Inflammatory macrophage treated with lipopolysaccharide for 4 hours (primary cell): ENCODE data around the gene TNPO3.
"Not testable (repeated sequence)": the region's sequence is repeated elsewhere in the genome, so short reads cannot be mapped to it uniquely, and the experiment has no call there.

Experiments used
- DNase-seq: peaks from one replicate; pipeline ENCODE4 v3.0.0-alpha.2; 2020

TNPO3 gene

DNA sequence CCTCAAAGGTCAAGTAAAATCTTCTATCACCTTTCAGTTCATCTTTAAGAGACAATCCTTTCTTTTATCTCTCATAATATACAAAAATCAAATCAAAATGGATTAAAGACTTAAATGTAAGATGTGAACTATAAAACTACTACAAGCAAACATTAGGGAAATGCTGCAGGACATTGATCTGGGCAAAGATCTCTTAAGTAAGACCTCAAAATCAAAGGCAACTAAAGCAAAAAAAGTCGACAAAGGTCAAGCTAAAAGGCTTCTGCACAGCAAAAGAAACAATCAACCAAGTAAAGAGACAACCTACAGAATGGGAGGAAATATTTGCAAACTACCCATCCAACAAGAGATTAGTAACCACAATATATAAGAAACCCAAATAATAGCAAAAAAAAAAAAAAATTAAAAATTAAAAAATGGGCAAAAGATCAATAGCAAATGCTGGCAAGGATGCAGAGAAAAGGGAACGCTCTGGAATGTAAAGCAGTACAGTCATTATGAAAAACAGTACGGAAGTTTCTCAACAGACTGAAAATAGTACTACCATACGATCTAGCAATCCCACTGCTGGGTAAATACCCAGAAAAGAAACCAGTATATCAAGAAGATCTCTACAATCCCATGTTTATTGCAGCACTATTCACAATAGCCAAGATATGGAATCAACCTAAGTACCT lies 41.7 kb downstream of the TNPO3 start:
- DNase-seq = peak; percentile 78

DNA sequence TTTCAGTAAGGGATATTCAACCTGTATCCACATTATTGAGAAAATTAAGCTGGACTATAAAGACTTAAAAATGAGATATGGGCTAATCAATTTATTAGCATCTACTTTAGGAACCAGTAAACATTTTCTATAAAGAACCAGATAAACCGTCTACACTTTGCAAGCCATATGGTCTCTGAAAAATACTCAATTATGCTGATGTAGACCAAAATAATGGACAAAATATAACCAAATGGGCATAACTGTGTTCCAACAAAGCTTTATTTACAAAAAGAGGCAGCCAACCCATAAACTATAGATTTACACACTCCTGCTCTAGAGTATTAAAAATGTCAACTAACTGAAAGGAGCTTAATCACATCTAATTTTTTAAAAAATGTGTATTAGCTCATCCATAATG lies 42.3 kb downstream of the TNPO3 start:
- no peak for DNase-seq

DNA sequence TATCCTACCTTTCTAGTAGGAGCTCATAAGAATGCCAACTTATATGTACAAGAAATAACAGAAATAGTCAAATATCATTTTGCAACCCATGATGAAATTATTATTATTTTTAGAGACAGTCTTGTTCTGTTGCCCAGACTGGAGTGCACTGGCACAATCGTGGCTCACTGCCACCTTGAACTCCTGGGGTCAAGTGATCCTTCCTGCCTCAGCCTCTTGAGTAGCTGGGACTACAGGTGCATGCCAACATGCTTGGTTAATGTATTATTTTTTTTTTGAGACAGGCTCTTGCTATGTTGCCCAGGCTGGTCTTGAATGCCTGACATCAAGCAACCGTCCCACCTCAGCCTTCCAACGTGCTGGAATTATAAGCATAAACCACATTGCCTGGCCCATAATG lies 44.8 kb downstream of the TNPO3 start:
- DNase-seq = no peak

DNA sequence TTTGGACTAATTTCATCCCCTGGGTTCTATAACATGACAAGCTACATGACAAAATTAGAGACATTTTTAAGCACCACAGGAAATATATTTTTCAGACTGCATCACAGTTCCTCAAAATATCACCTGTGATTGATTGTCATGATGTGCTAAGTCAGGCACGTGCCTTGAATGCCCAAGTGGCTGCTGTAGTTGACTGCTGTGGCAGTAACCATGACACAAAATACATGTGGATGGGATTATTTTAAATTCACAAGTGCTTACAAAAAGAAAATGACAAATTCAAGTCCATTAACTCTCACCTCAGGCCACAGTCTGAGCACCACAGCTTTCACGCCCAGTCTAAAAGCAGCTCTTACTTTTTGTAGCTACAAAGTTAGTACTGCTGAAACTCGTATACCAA lies 45.5 kb downstream of the TNPO3 start:
- DNase-seq = no peak

DNA sequence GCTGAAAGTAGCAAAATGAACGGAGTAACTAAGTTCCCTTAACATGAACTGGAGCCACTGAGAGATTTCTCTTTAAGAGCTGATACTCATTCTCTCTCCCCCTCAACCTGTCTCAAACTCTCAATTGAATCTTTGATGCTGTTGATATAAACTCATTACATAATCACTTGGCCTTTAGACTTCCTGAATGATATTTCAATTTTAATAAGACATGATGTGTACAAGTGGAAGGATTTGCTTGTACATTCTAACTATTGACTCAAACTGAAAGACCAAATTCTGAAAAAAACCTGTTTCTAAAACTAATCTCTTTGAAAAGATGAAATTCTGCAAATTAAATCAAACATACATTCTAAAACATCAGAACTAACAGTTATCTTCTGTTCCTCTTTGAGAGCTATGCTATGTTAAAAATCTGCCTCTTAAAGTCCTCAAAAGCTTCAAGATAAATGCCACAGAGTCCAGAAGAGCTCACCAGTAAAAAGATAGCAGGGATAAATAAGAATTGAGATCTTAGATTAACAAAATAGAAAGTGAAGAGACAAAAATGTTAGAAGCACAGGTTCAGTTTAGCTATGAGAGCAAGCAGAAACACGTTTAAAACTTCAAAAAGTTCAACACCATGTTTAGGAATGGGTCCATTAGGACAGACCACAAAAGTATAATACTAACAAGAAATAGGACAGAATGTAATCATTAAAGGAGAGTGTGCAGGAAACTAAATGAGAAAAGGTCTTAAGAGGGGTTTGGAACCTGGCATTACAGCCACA lies 46.1 kb downstream of the TNPO3 start:
- DNase-seq = peak; percentile 8

DNA sequence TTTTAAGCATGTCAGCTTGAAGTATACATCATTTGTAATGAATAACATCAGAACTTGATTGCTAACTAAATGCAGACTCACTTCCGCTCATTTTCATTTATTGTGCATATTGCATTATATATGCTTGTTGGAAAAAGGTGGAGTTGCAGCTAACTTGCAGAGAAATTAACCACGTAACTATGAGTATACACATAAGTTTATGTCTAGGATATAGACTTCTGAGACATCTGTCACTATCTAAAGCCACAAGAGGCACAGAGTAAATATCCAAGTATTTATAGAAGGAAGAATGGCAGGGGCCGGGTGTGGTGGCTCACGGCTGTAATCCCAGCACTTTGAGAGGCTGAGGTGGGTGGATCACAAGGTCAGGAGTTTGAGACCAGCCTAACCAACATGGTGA lies 47.3 kb downstream of the TNPO3 start:
- DNase-seq = no peak

DNA sequence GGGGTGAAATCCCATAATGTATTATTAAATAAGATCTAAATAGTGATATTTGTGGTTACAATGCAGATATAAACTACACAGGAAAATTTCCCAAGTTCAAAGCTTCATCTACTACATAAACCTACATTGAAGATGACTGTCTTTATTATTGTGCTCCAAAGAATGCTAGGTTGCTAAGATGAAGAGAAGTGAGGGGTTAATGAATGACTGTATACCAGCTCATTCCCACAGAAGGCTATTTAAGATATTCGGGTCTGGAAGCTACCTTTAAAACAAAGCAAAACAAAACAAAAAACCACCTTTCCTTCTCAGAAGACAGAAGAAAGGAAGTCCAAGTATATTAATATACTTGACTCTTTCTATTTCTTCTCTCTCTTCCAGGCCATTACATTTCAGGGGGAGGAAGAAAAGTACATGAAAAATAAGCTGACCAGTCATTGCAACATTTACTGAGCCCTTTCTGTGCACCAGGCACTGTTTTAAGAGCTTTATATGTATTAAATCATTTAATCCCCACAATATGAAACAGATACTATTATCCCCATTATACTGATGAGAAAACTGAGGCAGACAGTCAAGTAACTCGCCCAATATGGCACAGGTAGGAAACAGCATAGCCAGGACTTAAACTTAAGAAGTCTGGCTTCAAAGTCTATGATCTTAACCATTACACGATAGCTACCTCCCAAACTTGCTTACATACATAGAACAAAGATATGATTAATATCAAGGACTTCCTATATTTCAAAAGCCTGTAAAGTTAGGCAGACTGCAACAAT lies 48.1 kb downstream of the TNPO3 start:
- no peak for DNase-seq

DNA sequence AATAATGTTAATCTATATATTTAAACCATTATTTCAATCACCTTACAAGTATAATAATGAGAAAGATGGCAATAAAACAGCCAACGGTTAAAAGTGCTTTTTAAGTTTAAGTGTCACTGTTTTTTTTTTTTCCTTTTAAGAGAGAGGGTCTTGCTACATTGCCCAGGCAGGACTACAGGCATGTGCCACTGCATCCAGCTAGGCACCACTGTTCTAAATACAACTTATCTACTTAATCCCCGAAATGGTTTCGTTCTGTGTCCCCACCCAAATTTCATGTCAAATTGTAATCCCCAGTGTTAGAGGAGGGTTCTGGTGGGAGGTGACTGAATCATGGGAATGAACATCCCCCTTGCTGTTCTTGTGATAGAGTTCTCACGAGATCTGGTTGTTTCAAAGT lies 49.7 kb downstream of the TNPO3 start:
- no peak for DNase-seq

DNA sequence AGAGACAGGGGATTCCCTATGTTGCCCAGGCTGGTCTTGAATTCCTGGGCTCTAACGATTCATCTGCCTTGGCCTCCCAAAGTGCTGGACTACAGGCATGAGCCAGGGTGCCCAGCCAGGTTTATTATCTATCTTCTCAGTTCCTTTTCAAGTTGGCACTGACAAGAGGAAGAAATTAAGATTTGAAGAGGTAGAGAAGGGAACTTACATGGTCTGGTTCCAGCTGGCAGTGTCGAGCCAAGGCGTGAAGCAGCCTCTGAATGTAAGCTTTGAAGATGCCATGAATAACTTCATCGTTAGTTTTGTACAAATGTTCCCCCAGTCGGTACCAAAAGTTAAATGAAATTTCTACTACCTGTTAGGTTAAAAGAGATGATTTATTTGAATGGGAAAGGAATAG lies 57.7 kb downstream of the TNPO3 start:
- DNase-seq = no peak

DNA sequence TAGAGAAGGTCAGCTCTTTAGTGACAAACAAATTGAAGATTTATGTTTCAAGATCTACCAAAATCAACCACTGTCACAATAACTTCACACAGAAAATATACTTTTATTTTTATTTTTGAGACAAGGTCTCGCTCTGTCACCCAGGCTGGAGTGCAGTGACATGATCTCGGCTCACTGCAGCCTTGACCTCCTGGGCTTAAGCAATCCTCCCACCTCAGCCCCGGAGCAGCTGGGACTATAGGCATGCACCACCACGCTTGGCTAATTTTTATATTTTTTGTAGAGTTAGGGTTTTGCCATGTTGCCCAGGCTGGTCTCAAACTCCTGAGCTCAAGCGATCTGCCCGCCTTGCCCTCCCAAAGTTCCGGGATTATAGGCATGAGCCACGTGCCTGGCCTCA lies 60.4 kb downstream of the TNPO3 start:
- DNase-seq = not testable (repeated sequence)

DNA sequence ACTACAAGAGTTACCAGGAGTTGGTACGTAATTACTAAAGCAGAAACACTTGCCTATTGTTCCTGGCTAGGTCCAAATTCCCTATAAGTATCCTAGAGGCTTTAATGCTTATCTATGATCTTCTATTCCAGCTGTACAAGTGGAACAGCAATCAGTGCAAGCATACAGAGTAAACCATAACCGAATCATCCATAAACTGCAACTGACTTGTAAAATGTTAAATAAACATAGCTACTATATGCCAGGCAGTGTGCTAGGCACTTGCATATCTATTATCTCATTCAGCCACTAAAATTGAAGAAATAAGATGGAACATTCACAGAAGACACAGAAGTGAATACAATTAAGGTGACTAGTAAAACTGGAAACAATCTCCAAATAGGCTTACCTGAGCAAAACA lies 61.5 kb downstream of the TNPO3 start:
- no peak for DNase-seq

DNA sequence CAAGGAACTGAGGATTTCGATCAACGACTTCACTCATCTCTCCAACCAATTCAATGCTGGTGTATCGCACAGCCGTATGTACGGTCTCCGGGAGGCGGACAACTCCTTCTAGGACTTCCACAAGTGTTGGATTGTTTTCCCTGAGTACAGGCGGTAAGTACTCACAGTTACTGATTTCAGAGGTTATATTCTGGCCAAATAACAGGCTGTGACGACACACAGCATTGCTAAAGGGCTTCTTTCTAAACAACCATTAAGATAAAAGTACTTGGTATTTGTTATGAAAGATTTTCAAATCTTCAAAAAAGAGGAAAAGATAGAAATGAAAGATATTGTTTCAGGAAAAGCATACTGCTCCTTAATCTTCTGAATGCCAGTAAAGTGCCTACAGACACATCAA lies 65.0 kb downstream of the TNPO3 start:
- DNase-seq = no peak

DNA sequence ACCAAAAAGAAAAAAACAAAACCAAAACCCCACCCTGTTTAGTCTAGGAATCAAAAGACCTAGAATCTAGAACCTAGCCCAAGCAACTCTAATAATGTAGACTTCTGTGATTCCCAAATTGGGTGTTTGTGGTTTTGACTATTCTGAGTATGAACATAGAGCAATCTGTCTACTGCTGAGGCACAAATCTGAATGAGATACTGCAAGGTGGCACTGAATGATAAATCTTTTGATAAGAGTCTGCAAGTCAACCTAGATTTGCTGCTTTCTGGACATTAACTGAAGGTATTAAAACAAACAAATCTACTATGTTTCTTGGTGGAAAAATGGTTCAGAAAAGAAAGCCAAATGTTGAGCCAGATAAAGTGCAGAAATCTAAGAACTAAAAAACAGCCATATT lies 66.5 kb downstream of the TNPO3 start:
- DNase-seq = no peak

DNA sequence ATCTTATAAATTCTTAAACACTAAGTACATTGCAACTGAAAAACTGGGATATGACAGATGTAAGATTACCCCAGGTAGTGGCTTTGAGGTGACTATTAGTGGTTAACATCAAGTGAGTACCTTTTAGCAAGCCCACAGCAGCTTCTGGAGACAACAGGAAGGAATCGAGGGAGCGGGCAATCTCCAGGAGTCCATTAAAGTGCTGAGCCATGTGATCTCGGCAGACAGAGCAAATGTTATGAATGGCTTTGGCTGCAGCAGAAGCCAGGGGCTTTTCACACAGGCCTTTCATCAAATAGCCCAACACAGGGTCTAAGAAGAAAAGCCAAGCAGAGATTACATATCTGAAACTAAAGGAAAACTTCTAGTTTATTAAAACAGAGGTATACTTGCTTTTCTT lies 68.3 kb downstream of the TNPO3 start:
- no peak for DNase-seq

DNA sequence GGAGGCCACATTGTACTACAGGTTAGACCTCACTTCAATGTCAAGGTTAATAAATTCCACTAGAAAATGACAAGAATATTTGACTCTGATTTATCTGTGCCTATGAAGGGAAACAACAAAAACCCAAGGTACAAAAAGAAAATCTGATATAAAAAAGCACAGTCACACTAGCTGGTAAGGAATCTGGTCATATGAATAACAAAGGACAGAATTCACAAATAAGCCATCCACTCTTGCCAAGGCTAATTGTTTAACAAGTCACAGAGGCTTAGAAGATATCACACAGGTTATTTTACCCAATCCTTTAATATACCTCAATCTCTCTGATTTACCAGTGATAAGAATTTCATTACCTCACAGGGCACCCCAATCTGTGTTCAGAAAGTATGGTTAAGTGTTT lies 69.3 kb downstream of the TNPO3 start:
- DNase-seq = no peak

DNA sequence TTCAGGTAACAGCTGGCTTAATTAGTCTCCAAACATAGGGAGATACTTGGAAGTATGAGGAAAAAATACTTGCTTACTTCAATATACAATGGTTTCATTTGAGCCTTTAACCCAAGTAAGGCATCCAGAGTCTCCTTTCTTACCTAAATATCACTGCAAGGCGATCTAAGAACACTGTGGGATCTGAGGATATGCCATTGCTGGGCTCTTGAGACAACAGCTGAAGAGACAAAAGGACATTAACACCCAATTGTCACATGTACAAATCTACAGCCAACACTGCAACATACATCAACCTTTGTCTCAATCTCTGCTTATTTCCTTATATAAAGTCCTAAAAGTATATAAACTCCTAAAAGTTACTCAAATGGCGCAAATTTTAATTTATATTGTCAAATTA lies 72.8 kb downstream of the TNPO3 start:
- no peak for DNase-seq

DNA sequence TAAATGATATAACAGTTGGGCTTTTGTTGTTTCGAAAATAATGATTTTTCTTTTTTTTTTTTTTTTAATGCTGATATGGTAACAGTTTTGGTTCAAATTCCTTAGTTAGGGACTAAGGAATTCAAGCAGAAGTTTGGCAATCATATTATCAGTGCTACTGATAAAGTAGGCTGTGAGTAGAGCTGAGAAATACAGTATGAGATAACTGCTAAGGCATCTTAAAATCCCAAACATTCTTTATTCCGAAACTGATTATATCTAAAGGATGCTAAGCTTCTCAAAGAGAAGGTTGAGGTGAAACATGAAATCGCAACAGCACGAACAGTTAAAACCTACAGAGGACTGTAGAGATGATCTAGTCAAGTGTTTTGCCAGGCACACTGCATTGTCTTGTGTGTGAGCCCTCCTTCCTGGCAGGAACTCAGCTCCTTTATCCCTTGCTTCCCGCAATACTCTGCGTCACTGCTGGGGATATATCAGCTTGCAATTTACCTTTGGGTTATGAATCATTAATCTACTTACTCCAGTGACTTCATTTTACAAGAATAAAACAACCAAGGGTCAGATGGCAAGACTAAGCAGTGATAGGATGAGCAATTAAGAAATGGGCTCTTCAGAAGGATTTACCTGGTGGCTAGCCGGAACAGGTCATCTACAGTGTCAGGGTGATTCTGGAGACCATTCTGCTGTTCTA lies 80.5 kb downstream of the TNPO3 start:
- DNase-seq = no peak

DNA sequence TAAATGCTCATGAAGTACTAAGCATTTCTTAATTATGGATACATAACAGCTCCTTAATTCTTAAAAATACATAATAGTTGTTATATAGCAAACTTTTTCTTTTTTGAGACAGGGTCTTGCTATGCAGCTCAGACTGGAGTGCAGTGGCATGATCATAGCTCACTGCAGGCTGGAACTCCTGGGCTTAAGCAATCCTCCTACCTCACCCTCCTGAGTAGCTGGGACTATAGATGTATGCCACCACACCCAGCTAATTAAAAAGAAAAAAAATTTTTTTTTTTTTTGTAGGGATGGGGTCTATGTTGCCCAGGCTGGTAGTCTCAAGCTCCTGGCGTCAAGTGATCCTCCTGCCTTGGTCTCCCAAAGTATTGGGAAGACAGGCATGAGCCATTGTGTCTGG lies 86.3 kb downstream of the TNPO3 start:
- no peak for DNase-seq

DNA sequence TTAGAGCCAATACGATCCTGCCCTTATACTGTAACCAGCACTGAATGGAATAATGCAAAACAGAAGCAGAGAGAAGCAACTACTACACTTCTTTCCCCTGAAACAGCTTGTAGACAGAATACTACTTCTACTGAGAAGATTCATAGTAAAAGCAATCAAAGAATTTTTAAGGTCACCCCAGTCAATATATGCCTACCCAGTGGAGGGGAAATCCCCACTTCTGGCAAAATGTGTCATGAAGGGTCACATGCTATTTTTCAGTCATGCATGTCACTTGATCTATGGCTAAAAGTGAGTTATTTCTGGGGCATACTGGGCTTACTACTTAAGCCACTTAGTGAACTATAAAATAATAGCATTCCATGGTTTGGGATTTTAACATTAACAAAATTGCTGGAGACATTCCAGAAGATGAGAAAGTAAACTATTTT lies 91.6 kb downstream of the TNPO3 start:
- peak; percentile 91 for DNase-seq

DNA sequence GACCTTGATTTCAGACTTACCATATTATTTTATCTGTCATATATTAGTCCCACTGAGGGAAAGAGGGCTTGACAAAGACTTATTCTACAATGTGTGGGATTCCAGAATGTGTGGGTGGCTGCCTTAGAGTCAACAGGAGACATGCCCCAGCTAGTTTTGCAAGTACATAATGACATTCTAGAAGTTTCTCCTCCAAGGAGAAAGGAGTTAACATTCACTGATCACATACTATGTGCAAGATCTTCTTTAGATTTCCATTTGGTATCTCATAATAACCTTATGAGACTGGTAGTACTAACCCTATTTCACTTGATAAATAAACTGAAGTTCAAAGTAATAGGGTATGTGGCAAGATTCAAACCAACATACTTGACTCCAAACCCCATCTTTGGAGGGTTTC lies 92.0 kb downstream of the TNPO3 start:
- peak; percentile 61 for DNase-seq

DNA sequence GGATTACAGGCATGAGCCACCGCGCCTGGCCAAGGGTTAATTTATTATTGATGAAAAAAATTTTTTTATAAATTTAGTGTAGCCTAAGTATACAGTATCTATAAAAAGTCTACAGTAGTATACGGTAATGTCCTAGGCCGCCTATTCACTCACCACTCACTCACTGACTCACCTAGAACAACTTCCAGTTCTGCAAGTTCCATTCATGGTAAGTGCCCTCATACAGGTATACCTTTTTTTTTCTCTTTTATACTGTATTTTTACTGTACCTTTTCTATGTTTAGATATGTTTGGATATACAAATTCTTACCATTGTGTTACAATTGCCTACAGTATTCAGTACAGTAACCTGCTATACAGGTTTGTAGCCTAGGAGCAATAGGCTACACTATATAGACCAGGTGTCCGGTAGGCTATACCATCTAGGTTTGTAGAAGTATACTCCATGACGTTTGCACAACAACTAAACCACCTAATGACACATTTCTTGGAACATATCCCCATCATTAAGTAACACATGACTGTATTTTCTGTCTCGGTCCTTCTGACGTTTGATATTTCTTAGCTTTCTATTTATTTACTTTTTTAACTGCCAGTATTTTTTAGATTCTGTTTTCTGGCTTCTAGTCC lies 93.8 kb downstream of the TNPO3 start:
- no peak for DNase-seq

DNA sequence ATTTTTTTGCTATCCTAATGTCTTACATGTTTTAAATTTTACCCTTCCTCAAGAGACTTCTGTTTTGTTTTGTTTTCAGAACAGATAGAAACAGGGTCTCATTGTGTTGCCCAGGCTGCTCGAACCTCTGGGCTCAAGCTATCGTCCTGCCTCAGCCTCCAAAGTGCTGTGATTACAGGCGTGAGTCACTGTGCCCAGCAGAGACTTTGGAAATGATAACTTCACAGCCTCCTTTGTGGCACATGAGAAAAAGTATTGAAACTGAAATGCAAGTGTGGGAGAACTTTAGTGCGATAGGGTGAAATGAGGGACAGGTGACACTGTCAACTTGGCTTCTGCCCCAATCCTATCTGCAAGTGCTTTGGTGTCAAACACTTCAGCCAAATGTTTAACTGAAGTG lies 95.6 kb downstream of the TNPO3 start:
- no peak for DNase-seq

DNA sequence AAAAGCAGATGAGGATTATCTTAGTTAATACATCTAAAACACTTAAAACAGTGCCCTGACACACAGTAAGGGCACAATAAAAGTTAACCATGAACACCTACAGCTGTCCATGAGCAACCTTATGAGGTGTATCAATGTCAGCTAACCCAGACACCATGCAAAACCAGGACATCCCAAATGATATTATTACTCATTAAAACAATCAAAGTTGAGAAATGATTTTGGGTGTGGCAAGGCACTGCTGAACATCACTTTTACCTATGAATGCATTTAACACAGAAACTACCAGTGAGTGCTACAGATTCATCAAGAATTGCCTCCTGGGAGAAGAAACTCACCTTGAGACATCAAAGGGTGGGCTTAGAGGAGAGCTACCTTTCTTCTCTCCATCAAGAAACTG lies 98.9 kb downstream of the TNPO3 start:
- DNase-seq = no peak
